Measurements from ENCODE around the gene VWC2. TPM values are rescaled to one million over a fixed set of nuclear protein-coding genes. Genes with fewer than 3 reads are reported as not detected.

The VWC2 gene
- total and polyA plus RNA-seq, 10 of the 15 experiments (the other 5 are each of a cell fraction or from before 2014, with no cell fraction given), result 0.01 to 0.06 (median 0.03) TPM; not detected in 7

- no peak for ATAC-seq
- ChIA-PET CTCF (no interaction called here), RAD21 (ENCODE audit: unreplicated experiment) (no interaction called here), POLR2A (no interaction called here), SMC1A (ENCODE audit: uncharacterized antibody, unreplicated experiment) (no interaction called here)
- H2AFZ ChIP-seq (ENCODE audit: control insufficient read depth, low read depth, low read length), result no peak overlapping the region
- DNase-seq (ENCODE audit: low read depth, low spot score), result no peak
- no peaks in the 10 kb centered on the region for H4K20me1 ChIP-seq (ENCODE audit: control insufficient read depth, insufficient read depth)
- no peak overlapping the region for H3K4me2 ChIP-seq (ENCODE audit: control insufficient read depth, insufficient read depth)
- H3K4me3 ChIP-seq, result no peak overlapping the region
- H3K9me3 ChIP-seq (replicated peaks; ENCODE audit: control insufficient read depth, insufficient read depth, low read length), result no peaks in the 10 kb centered on the region
- H3K27ac ChIP-seq (ENCODE audit: control insufficient read depth, insufficient read depth), result no peak overlapping the region
- intact Hi-C loops (cut with micrococcal nuclease; ENCODE audit: unreplicated experiment) (no loop called here), in situ Hi-C loops (cut with MboI) (no loop called here)
- 24% methylated on average over 1 of the region's 1 CpG for WGBS (ENCODE audit: insufficient coverage, insufficient replicate concordance, low lambda C conversion rate, missing lambda C conversion rate)
- H3K79me2 ChIP-seq (ENCODE audit: control insufficient read depth, insufficient read depth, low read length), result no peaks in the 10 kb centered on the region
- H3K9ac ChIP-seq (ENCODE audit: control insufficient read depth, insufficient read depth, low read length), result no peak overlapping the region
- no peaks in the 10 kb centered on the region for H3K36me3 ChIP-seq (ENCODE audit: control insufficient read depth in 2 of 2, insufficient read depth in 2 of 2, low read length in 1 of 2)
- no peak for TF ChIP-seq EZH2 (IDR thresholded peaks at IDR 0.05; ENCODE audit: borderline replicate concordance, control insufficient read depth, low read depth, low read length)
- TF ChIP-seq LARP7 (IDR thresholded peaks at IDR 0.05), result no peak
- no peaks in the 10 kb centered on the region for H3K27me3 ChIP-seq (replicated peaks in 1 of 2; ENCODE audit: control insufficient read depth in 2 of 2, insufficient read depth in 2 of 2, low read length in 1 of 2)
- FAIRE-seq, result no peak
- H3K4me1 ChIP-seq (ENCODE audit: control insufficient read depth, insufficient read depth, low read length), result no peaks in the 10 kb centered on the region
- no TSS peak for BruUV-seq (replicated peaks)
These were observed 86.9 kb downstream of the VWC2 start for GRCh38 chr7:49860293-49860692.

DNA sequence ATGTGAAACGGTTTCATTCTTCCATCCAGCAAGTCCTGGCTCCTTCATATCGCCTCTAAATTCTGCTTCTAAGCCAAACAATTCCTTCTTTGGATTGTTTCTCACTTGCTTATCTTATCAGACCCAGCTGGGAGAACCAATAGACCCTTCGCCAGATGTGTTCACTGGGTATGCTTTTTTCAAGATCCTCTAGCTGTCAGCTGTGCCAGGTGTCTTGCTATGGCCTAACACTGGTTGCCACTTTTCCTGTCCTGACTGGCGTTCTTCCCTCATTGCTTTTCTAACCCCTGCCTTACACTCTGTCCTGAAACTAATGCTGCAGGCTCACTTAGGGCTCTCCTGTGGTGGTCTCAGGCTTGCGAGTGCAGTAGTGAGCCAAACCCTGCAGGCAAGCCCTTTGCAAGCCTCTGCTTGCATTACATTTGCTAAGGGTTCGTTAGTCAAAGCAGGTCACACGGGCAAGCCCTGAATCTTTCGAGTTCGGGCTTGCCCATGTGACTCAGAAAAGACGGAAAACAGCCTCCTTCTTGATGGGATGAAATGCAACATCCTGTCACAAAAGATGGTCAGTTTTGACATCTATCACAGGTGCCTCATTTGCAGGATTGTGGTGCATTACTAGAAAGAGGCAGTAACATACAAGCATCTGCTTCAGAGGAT is 92.8 kb downstream of the VWC2 start:
- ChIA-PET CTCF (no interaction called here), RAD21 (ENCODE audit: unreplicated experiment) (no interaction called here), POLR2A (no interaction called here), SMC1A (ENCODE audit: uncharacterized antibody, unreplicated experiment) (no interaction called here)
- 10% methylated on average over 10 of the region's 10 CpGs for WGBS (ENCODE audit: insufficient coverage, insufficient replicate concordance, low lambda C conversion rate, missing lambda C conversion rate)
- ATAC-seq, result no peak
- no peaks in the 10 kb centered on the region for H3K4me1 ChIP-seq (ENCODE audit: control insufficient read depth, insufficient read depth, low read length)
- H3K4me3 ChIP-seq, result no peak overlapping the region
- no peak for FAIRE-seq
- intact Hi-C loops (cut with micrococcal nuclease; ENCODE audit: unreplicated experiment), result no loop called here
- no peak overlapping the region for H3K9ac ChIP-seq (ENCODE audit: control insufficient read depth, insufficient read depth, low read length)
- H3K4me2 ChIP-seq (ENCODE audit: control insufficient read depth, insufficient read depth), result no peak overlapping the region
- H3K27ac ChIP-seq (ENCODE audit: control insufficient read depth, insufficient read depth), result no peak overlapping the region
- in situ Hi-C loops (cut with MboI), result no loop called here
- no peaks in the 10 kb centered on the region for H4K20me1 ChIP-seq (ENCODE audit: control insufficient read depth, insufficient read depth)
- H2AFZ ChIP-seq (ENCODE audit: control insufficient read depth, low read depth, low read length), result no peak overlapping the region
- no peaks in the 10 kb centered on the region for H3K79me2 ChIP-seq (ENCODE audit: control insufficient read depth, insufficient read depth, low read length)
- DNase-seq (ENCODE audit: low read depth, low spot score), result no peak
- BruUV-seq (replicated peaks), result no TSS peak
- H3K9me3 ChIP-seq (replicated peaks; ENCODE audit: control insufficient read depth, insufficient read depth, low read length), result no peaks in the 10 kb centered on the region
- no peaks in the 10 kb centered on the region; a peak in 1 of 4 replicates for H3K27me3 ChIP-seq (replicated peaks in 1 of 2; ENCODE audit: control insufficient read depth in 2 of 2, insufficient read depth in 2 of 2, low read length in 1 of 2)
- H3K36me3 ChIP-seq (ENCODE audit: control insufficient read depth in 2 of 2, insufficient read depth in 2 of 2, low read length in 1 of 2), result no peaks in the 10 kb centered on the region
- no peak for TF ChIP-seq ZBTB33 (IDR thresholded peaks at IDR 0.05)
- no peak for TF ChIP-seq RAD21 (IDR thresholded peaks at IDR 0.05; ENCODE audit: insufficient read depth, low read depth, low read length)
- TF ChIP-seq, protein P1, sequence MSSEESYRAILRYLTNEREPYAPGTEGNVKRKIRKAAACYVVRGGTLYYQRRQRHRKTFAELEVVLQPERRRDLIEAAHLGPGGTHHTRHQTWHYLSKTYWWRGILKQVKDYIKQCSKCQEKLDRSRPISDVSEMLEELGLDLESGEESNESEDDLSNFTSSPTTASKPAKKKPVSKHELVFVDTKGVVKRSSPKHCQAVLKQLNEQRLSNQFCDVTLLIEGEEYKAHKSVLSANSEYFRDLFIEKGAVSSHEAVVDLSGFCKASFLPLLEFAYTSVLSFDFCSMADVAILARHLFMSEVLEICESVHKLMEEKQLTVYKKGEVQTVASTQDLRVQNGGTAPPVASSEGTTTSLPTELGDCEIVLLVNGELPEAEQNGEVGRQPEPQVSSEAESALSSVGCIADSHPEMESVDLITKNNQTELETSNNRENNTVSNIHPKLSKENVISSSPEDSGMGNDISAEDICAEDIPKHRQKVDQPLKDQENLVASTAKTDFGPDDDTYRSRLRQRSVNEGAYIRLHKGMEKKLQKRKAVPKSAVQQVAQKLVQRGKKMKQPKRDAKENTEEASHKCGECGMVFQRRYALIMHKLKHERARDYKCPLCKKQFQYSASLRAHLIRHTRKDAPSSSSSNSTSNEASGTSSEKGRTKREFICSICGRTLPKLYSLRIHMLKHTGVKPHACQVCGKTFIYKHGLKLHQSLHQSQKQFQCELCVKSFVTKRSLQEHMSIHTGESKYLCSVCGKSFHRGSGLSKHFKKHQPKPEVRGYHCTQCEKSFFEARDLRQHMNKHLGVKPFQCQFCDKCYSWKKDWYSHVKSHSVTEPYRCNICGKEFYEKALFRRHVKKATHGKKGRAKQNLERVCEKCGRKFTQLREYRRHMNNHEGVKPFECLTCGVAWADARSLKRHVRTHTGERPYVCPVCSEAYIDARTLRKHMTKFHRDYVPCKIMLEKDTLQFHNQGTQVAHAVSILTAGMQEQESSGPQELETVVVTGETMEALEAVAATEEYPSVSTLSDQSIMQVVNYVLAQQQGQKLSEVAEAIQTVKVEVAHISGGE (CRISPR knock-in tag; IDR thresholded peaks at IDR 0.05), result no peak
- TF ChIP-seq HDGF (IDR thresholded peaks at IDR 0.05), result no peak
- no peak for TF ChIP-seq NBN (IDR thresholded peaks at IDR 0.05)
- TF ChIP-seq JUNB (IDR thresholded peaks at IDR 0.05), result no peak
